IMR-90 (cell line): ENCODE data around the gene SH3GL2. TPM values are rescaled to one million over a fixed set of nuclear protein-coding genes. Genes with fewer than 3 reads are reported as not detected.

Source experiments
- ATAC-seq: fragments of 200-7000 bp; cut with Tn5 transposase; 2 replicates; pipeline ENCODE4 v1.9.1; 2020; ENCODE audit warnings: low read depth, mild to moderate bottlenecking, moderate library complexity
- BruUV-seq: library from RNA; stranded (reverse); fragments of 400-500 nt; replicated peaks from 2 replicates; lab custom pipeline; 2021; lab: Mats Ljungman, UMichigan
- CTCF ChIA-PET: fragments of 300-600 bp; formaldehyde crosslinking; extraction: SDS; loops from one replicate; lab custom pipeline; 2021; ENCODE audit warnings: antibody characterized with exemption; lab: Yijun Ruan, JAX
- POLR2A ChIA-PET: fragments of 300-600 bp; sonication (Branson Sonifier 250); formaldehyde crosslinking; loops from one replicate; lab custom pipeline; 2022; ENCODE audit warnings: antibody characterized with exemption; ENCODE audit not compliant: unreplicated experiment; lab: Charles Lee
- DNase-seq: peaks from one replicate; pipeline ENCODE4 v3.0.0; 2013
- H2AFZ ChIP-seq: replicated peaks from 2 replicates; pipeline ENCODE3; 2013; ENCODE audit warnings: low read length, mild to moderate bottlenecking; ENCODE audit not compliant: poor library complexity
- H2AK5ac ChIP-seq: 2 replicates; pipeline ENCODE4 v1.6.1; 2013; ENCODE audit warnings: low read depth, low read length, inconsistent platforms
- H2AK9ac ChIP-seq: replicated peaks from 2 replicates; pipeline ENCODE3; 2013; ENCODE audit warnings: mild to moderate bottlenecking, low read depth, low read length, moderate library complexity; ENCODE audit not compliant: poor library complexity
- H2BK120ac ChIP-seq: 2 replicates; pipeline ENCODE4 v1.6.1; 2013; ENCODE audit warnings: low read depth, low read length, inconsistent platforms
- H2BK15ac ChIP-seq: 3 replicates; pipeline ENCODE4 v1.6.1; 2013; ENCODE audit warnings: low read depth, low read length, inconsistent platforms
- H2BK20ac ChIP-seq: 2 replicates; pipeline ENCODE4 v1.6.1; 2013; ENCODE audit warnings: low read depth, mild to moderate bottlenecking, inconsistent platforms, low read length, moderate library complexity
- H2BK5ac ChIP-seq: 2 replicates; pipeline ENCODE4 v1.6.1; 2013; ENCODE audit warnings: mild to moderate bottlenecking, low read depth, low read length, inconsistent platforms; ENCODE audit not compliant: poor library complexity, severe bottlenecking
- H3K14ac ChIP-seq: replicated peaks from 2 replicates; pipeline ENCODE4 v1.6.1; 2013; ENCODE audit warnings: low read depth, low read length, inconsistent platforms
- H3K18ac ChIP-seq: 2 replicates; pipeline ENCODE4 v1.6.1; 2013; ENCODE audit warnings: low read depth, low read length, control low read depth
- H3K23ac ChIP-seq: 2 replicates; pipeline ENCODE4 v1.6.1; 2013; ENCODE audit warnings: low read depth, low read length, inconsistent platforms
- H3K27ac ChIP-seq: 2 replicates; pipeline ENCODE4 v1.5.1; 2013; ENCODE audit warnings: mild to moderate bottlenecking, control low read depth, low read length; ENCODE audit not compliant: insufficient read depth
- H3K27me3 ChIP-seq: 2 replicates; pipeline ENCODE4 v1.6.1; 2013; ENCODE audit warnings: low read length; ENCODE audit not compliant: control insufficient read depth, insufficient read depth
- H3K36me3 ChIP-seq: 2 replicates; pipeline ENCODE4 v1.6.1; 2013; ENCODE audit warnings: low read length, mixed read lengths; ENCODE audit not compliant: control insufficient read depth, insufficient read depth
- H3K4ac ChIP-seq: 2 replicates; pipeline ENCODE4 v1.6.1; 2013; ENCODE audit warnings: low read depth, low read length, inconsistent platforms
- H3K4me1 ChIP-seq: 2 replicates; pipeline ENCODE4 v1.6.1; 2013; ENCODE audit warnings: low read length, mixed read lengths; ENCODE audit not compliant: control insufficient read depth, insufficient read depth
- H3K4me2 ChIP-seq: 2 replicates; pipeline ENCODE4 v1.6.1; 2013; ENCODE audit warnings: low read depth, mild to moderate bottlenecking, control low read depth, low read length, moderate library complexity
- H3K4me3 ChIP-seq: 2 replicates; pipeline ENCODE4 v1.5.1; 2013; ENCODE audit warnings: low read depth, mild to moderate bottlenecking, control low read depth, low read length, moderate library complexity; ENCODE audit not compliant: insufficient read depth
- H3K56ac ChIP-seq: 2 replicates; pipeline ENCODE4 v1.6.1; 2013; ENCODE audit warnings: low read length, inconsistent platforms; ENCODE audit not compliant: insufficient read depth; ENCODE audit errors: extremely low read depth
- H3K79me1 ChIP-seq, 2 experiments: 2 replicates each; pipeline ENCODE4 v1.6.1; 2013; ENCODE audit warnings: low read length in 2 of 2, inconsistent platforms in 1 of 2, low read depth in 1 of 2
- H3K9ac ChIP-seq: 2 replicates; pipeline ENCODE4 v1.6.1; 2013; ENCODE audit warnings: low read depth, low read length, control low read depth
- H3K9me1 ChIP-seq: 2 replicates; pipeline ENCODE4 v1.6.1; 2013; ENCODE audit warnings: low read length, inconsistent platforms; ENCODE audit not compliant: insufficient read depth
- H3K9me3 ChIP-seq: 2 replicates; pipeline ENCODE4 v1.6.1; 2013; ENCODE audit warnings: low read length; ENCODE audit not compliant: control insufficient read depth, insufficient read depth
- H4K20me1 ChIP-seq: 2 replicates; pipeline ENCODE4 v1.6.1; 2013; ENCODE audit warnings: low read length, inconsistent platforms; ENCODE audit not compliant: insufficient read depth
- H4K5ac ChIP-seq: 2 replicates; pipeline ENCODE4 v1.6.1; 2013; ENCODE audit warnings: mild to moderate bottlenecking, low read depth, low read length, control low read depth
- H4K8ac ChIP-seq, 2 experiments: 2 replicates each; pipeline ENCODE4 v1.6.1; 2013; ENCODE audit warnings: low read depth in 2 of 2, low read length in 2 of 2, control low read depth in 1 of 2, inconsistent platforms in 1 of 2
- H4K91ac ChIP-seq: 2 replicates; pipeline ENCODE4 v1.6.1; 2013; ENCODE audit warnings: low read depth, low read length, inconsistent platforms; ENCODE audit not compliant: insufficient read depth
- BHLHE40 ChIP-seq: fragments of 150-350 bp; IDR thresholded peaks from 2 replicates; pipeline ENCODE4 v1.6.1; 2016; ENCODE audit warnings: mild to moderate bottlenecking, low read depth, low read length
- CEBPB ChIP-seq: IDR thresholded peaks from 2 replicates; pipeline ENCODE4 v1.6.1; 2012; ENCODE audit warnings: low read depth, low read length, improper control_type of control experiment
- CHD1 ChIP-seq: IDR thresholded peaks from 2 replicates; pipeline ENCODE4 v1.6.1; 2012; ENCODE audit warnings: low read depth, low read length, improper control_type of control experiment
- CTCF ChIP-seq: conservative IDR thresholded peaks from 2 replicates; pipeline ENCODE4 v1.5.1; 2012; ENCODE audit warnings: mild to moderate bottlenecking, low read depth, low read length, improper control_type of control experiment
- FOS ChIP-seq: fragments of 150-350 bp; IDR thresholded peaks from 2 replicates; pipeline ENCODE4 v1.6.1; 2016; ENCODE audit warnings: low read depth, low read length
- MAFK ChIP-seq: IDR thresholded peaks from 2 replicates; pipeline ENCODE4 v1.6.1; 2012; ENCODE audit warnings: low read depth, low read length, improper control_type of control experiment
- MAZ ChIP-seq: IDR thresholded peaks from 2 replicates; pipeline ENCODE4 v1.6.1; 2012; ENCODE audit warnings: low read depth, mild to moderate bottlenecking, low read length, improper control_type of control experiment, moderate library complexity, borderline replicate concordance
- POLR2A ChIP-seq: IDR thresholded peaks from 2 replicates; pipeline ENCODE4 v1.6.1; 2012; ENCODE audit warnings: mild to moderate bottlenecking, low read depth, low read length
- RAD21 ChIP-seq: IDR thresholded peaks from 2 replicates; pipeline ENCODE4 v1.6.1; 2012; ENCODE audit warnings: low read length, improper control_type of control experiment
- RCOR1 ChIP-seq: IDR thresholded peaks from 2 replicates; pipeline ENCODE4 v1.6.1; 2012; ENCODE audit warnings: mild to moderate bottlenecking, low read length, improper control_type of control experiment; ENCODE audit not compliant: insufficient replicate concordance
- USF2 ChIP-seq: fragments of 150-350 bp; IDR thresholded peaks from 2 replicates; pipeline ENCODE4 v1.6.1; 2017; ENCODE audit warnings: mild to moderate bottlenecking, antibody characterized with exemption, low read length, low read depth
- WGBS, 2 experiments: methylation state at CpG; one replicate each; pipeline versions ENCODE4 v1.1.5 to v1.1.7; 2013; ENCODE audit warnings: missing lambda C conversion rate in 2 of 2; ENCODE audit not compliant: insufficient read length in 1 of 2; ENCODE audit errors: extremely low coverage in 2 of 2; 5-methylcytosine and 5-hydroxymethylcytosine counted together
- dilution Hi-C: fragments of 300-500 bp; cut with HindIII; formaldehyde crosslinking; loops from one replicate; pipeline ENCODE4 v1.14.3; 2018; ENCODE audit warnings: low sequenced_read_pairs; ENCODE audit not compliant: unreplicated experiment
- in situ Hi-C: fragments of 300-500 bp; cut with MboI; formaldehyde crosslinking; loops from 3 replicates; pipeline ENCODE4 v1.14.3; 2019; ENCODE audit warnings: low sequenced_read_pairs, inconsistent platforms, mixed read lengths
- intact Hi-C: fragments of 100-400 bp; cut with micrococcal nuclease; formaldehyde crosslinking; loops from 2 replicates; pipeline ENCODE4 v1.10.0; 2022
- polyA plus RNA-seq, 3 experiments: library from polyadenylated mRNA; depleted of rRNA; stranded (reverse); fragments of >200 nt; gene quantifications; 2 replicates each; pipeline ENCODE4 v1.2.3, GENCODE V29; 2012; ENCODE audit warnings: low replicate concordance in 1 of 3
- total RNA-seq: library from RNA; depleted of rRNA; stranded (reverse); fragments of >200 nt; gene quantifications from 2 replicates; pipeline ENCODE4 v1.2.3, GENCODE V29; 2012

Gene SH3GL2
- total and polyA plus RNA-seq, 2 of the 4 experiments (the other 2 are of a cell fraction), result under 0.01 to 0.05 TPM

GRCh38 chr9:17653947-17654465 is 75.1 kb downstream of the SH3GL2 start:
- 100% methylated on average over 1 of the region's 4 CpGs; no CpG with 5 or more reads in 1 of the 2 experiments for WGBS, 2 experiments
- intact Hi-C loops, result no loop called here

More at GRCh38 chr9:17653947-17654465, 75.1 kb downstream of the SH3GL2 start:
- Histone ChIP-seq H3K4me2 (no peak overlapping the region), H4K20me1 (no peaks in the 10 kb centered on the region), H3K9ac (no peak overlapping the region), H3K9me3 (no peaks in the 10 kb centered on the region), H2AK9ac (no peak overlapping the region), H3K4ac (no peak overlapping the region), H3K18ac (no peak overlapping the region), H4K91ac (no peak overlapping the region), H3K9me1 (no peaks in the 10 kb centered on the region), H2BK120ac (no peak overlapping the region), H2AK5ac (no peak overlapping the region), H3K4me3 (no peak overlapping the region), H3K14ac (no peak overlapping the region), H3K27me3 (no peaks in the 10 kb centered on the region), H3K27ac (no peak overlapping the region), H3K56ac (no peak overlapping the region), H3K23ac (no peak overlapping the region), H2BK5ac (no peak overlapping the region), H3K4me1 (no peaks in the 10 kb centered on the region), H4K5ac (no peak overlapping the region), H3K36me3 (no peaks in the 10 kb centered on the region), H2AFZ (no peak overlapping the region), H4K8ac (no peak overlapping the region), H3K79me1 (no peaks in the 10 kb centered on the region), H2BK15ac (no peak overlapping the region), H2BK20ac (no peak overlapping the region)
- POLR2A ChIA-PET, result no interaction called here
- ATAC-seq, result no peak
- BruUV-seq, result no TSS peak
- DNase-seq, result no peak
- CTCF ChIA-PET, result interaction anchor here (0.6 kb wide), 1 partner anchor 124 kb away, joined by 5 read pairs; no protein-coding TSS in a partner anchor
- dilution Hi-C loops, result no loop called here
- in situ Hi-C loops, result no loop called here
- no peak for TF ChIP-seq CEBPB
- TF ChIP-seq MAFK, result no peak
- no peak for TF ChIP-seq RAD21
- TF ChIP-seq MAZ, result no peak
- no peak for TF ChIP-seq BHLHE40
- TF ChIP-seq CHD1, result no peak
- TF ChIP-seq FOS, result no peak
- no peak for TF ChIP-seq RCOR1
- no peak for TF ChIP-seq CTCF
- TF ChIP-seq POLR2A, result no peak
- TF ChIP-seq USF2, result no peak
